GM18520 (cell line): ENCODE results near the gene AOC2.

Experiments used
- ATAC-seq: cut with Tn5 transposase; IDR thresholded peaks from one replicate; pipeline ENCODE4 v1.9.1; 2021; ENCODE audit not compliant: unreplicated experiment

Gene AOC2, protein sequence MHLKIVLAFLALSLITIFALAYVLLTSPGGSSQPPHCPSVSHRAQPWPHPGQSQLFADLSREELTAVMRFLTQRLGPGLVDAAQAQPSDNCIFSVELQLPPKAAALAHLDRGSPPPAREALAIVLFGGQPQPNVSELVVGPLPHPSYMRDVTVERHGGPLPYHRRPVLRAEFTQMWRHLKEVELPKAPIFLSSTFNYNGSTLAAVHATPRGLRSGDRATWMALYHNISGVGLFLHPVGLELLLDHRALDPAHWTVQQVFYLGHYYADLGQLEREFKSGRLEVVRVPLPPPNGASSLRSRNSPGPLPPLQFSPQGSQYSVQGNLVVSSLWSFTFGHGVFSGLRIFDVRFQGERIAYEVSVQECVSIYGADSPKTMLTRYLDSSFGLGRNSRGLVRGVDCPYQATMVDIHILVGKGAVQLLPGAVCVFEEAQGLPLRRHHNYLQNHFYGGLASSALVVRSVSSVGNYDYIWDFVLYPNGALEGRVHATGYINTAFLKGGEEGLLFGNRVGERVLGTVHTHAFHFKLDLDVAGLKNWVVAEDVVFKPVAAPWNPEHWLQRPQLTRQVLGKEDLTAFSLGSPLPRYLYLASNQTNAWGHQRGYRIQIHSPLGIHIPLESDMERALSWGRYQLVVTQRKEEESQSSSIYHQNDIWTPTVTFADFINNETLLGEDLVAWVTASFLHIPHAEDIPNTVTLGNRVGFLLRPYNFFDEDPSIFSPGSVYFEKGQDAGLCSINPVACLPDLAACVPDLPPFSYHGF

GRCh38 chr17:42844271-42844670, at the start of gene AOC2:
TSS of gene AOC2 (plus strand) at chr17:42844580. CDS start at chr17:42844627, 47 bp downstream.
- ATAC-seq: no peak

- ATAC-seq: no peak
Observed at GRCh38 chr17:42795061-42795460, 49.3 kb upstream of the AOC2 start.

DNA sequence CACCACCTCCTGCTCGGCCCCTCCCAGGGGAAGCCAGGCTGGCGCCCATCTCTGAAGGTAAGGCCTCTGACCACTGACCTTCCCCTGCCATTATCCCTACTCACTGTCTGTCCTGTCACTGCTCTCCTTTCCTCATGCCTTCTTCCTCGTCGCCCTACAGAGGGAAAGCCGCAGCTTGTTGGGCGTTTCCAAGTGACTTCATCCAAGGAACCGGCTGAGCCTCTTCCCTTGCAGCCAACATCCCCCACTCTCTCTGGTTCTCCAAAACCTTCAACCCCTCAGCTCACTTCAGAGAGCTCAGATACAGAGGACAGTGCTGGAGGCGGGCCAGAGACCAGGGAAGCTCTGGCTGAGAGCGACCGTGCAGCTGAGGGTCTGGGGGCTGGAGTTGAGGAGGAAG, 48.9 kb upstream of the AOC2 start:
- no peak for ATAC-seq

GRCh38 chr17:42796066-42796758, 48.2 kb upstream of the AOC2 start:
- no peak for ATAC-seq

DNA sequence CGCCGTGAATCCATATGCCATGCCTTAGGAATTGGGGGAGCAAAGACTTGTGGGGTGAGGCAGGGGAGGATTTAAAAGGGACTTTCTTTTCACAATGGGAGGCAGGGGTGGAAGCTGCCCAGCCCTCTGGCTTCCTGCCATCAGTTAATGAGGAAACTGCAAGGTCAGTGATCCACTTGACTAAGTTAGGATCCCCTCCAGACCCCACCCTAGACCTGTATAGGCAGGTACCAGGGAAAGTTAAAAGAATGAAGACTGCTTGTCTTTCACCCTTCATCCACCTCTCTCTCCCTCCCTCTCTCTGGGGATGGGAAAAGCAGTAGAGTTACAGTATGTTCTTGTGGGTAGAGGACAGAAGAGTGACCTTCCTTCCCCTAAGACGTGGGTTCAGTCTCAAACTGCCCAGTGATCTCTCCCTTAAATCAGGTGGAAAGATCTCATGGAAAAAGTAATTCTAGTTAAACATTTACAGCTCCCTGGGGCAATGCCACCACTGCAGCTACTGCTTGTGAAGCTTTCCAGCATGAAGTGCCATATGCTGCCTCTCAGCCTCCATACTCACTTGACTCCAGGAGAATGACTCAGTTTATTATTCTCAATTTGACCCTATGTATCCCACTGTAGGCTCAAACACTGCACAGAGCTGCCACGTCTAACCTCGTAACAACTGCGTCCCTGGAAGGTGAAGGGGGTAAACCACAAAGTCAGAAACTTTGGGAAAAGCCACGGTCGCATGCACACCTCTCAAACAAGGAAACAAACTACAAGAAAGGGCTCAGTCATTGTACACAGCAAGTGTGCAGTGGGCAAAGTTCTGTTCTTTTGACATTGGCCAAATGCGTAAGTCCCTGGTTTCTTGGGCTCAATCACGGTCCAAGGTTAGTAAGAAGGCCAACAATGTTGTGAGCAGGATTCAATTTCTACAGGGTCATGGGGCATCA, 47.0 kb upstream of the AOC2 start:
- no peak for ATAC-seq

- ATAC-seq: no peak
Observed at GRCh38 chr17:42798011-42798382, 46.4 kb upstream of the AOC2 start.

DNA sequence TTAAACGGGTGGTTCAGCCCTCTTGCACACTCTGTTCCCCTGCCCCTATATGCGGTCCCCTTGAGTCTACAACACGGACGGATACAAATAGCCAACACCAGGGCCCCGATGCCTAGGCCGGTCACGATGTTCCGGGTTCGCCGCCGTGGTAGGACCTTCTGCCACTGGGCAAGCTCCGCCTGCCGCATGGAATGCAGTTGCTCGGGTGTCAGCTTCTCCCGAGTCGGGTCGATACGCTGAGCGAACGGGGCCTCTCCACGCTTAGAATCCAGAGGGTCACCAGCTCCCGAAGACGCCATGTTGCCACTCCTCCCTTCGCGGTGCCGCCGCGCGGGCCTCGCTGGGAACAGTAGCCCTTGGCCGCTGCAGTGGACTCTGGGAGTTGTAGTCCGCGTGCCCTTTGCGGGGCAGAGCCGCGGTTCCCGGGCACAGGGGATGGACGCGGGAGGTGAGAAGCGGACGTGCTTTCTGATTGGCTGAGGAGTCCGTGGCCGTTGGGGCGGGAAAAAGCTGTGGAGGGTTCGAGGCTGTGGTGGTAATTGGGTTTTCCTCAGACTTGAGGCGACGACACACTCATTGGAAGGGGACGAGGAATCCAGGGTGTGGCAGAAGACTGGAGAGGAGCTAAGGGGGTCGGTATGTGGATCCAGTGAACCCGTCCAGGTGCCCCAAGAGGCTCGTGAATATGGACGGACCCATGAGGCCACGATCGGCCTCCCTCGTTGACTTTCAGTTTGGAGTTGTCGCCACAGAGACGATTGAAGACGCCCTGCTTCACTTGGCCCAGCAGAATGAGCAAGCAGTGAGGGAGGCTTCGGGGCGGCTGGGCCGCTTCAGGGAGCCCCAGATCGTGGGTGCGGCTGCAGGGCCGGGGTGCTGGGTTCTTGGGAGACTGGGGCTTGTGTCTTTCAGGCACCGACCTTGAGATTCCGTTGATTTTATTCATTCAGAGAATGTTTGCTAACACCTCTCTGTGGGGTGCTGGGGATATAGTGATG, 45.7 kb upstream of the AOC2 start, which contains the start of the genes CNTD1 and COA3:
Gene CNTD1, plus strand, starts transcription at position 479 of the 998 bp plus-strand sequence. Its CDS starts 207 bp downstream, at position 686.
Gene COA3, minus strand, starts transcription at position 322 of the 998 bp plus-strand sequence. Its CDS starts 23 bp downstream, at position 299.
- no peak for ATAC-seq

DNA sequence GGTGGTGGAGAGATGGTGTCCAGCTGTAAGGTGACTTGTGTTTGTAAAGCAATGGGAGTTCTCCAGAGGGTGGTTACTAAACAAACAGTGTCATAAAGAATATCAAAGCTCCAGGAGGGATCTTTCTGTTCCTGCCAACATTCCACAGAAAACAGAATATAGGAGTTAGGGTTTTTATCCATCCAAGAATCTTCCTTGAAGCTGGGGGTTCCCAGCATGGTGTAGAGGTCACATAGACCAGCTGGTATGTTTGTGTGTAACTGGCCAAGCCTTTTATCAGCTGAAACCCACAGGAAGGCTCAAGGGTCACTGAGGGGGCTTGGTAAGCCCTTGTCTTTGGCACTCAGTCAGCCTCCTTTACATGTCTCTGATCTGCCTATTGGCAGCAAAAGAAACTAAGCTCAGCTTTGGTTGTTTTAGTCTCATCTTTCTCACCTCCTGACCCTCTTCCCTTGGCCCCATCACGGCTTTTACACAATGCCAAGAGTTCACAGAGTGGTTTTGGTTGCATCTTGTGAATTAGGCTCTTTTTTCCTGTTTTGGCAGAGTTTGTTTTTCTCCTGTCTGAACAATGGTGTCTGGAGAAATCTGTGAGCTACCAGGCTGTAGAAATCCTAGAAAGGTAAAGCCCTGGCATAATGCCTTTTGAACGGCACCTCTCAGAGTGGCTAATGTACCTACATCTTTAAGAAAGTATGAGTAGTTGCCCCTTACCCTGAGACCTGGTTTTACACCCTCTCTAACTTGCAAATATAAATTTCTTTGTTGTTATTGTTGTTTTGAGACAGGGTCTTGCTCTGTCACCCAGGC, 41.1 kb upstream of the AOC2 start:
- no peak for ATAC-seq

DNA sequence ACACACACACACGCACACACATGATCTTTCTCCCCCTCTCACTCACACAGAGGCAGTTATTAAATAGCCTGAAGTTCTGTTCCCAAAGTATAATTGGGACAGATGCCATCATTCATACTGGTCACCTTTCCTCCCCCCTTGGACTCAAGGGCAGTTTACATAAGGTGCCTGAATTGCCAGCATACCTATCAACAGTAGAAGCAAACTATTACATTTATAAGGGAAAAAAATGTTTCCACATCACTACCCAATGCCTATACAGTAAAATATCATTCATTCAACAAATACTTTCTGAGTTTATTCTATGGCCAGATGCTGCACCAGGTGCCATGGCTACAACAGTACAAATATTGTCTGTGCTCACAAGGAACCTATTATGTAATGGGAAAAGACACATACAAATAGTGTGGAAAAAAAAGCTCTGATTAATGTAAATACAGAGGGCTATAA, 39.4 kb upstream of the AOC2 start:
- no peak for ATAC-seq

- ATAC-seq: no peak
Observed at GRCh38 chr17:42806249-42806648, 38.1 kb upstream of the AOC2 start.

- ATAC-seq: no peak
Observed at GRCh38 chr17:42809250-42809649, 35.1 kb upstream of the AOC2 start.

DNA sequence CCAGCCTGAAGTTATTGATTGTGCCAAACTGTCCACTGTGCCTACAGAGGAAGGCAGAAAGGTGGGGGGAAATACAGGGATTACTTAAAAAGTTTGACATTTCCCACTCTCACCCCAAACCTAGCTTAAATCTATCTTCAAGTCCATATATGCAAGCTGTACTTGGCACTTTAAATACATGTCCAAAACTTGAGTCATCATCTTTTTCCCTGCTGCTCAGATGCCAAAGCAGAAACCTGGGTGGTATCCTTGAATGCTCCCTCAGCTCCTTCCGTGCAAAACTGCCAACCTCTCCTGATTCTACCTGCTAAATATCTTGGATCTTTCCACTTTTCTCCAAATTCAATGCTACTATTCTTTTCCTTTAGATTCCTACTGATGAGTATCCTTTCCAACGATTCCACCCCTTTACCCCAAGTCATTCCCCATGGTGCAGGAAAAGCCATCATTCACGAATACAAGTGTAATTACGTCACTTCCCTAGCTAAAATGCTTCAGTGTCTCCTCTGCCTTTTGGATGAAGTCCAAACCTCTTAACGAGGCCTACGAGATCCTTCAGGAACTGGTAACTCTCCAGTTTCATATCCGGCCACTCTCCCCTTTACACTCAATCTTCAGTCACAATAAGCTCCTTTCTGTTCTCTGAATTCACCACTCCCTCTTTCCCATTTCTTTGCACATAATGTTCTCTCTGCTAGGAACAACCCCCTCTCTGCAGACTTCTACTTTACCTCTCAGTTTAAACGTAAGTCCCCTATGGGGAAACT, 29.6 kb upstream of the AOC2 start:
- ATAC-seq: no peak

DNA sequence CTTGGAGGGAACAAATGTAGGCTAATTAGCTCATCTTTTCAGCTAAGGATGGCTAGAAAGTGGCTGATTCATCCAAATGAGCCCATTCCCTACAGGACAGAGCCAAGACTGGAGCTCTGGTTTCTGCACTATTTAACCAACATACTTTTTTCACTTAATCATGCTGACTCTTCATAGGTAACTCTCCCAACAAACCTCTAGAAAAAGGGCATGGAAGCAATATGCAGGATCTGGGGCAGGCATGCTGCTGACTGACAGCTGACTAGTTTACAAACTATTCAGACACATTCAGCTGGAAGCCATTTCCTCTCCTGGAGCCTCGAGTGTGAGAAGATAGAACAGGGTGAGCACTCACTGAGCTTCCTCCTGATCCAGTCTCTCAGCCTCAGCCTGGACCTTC, 26.5 kb upstream of the AOC2 start:
- no peak for ATAC-seq

- no peak for ATAC-seq
Observed at GRCh38 chr17:42818379-42818778, 26.0 kb upstream of the AOC2 start.

- ATAC-seq: no peak
Observed at GRCh38 chr17:42819939-42820535, 24.3 kb upstream of the AOC2 start.

- no peak for ATAC-seq
Observed at GRCh38 chr17:42821176-42821575, 23.2 kb upstream of the AOC2 start.

DNA sequence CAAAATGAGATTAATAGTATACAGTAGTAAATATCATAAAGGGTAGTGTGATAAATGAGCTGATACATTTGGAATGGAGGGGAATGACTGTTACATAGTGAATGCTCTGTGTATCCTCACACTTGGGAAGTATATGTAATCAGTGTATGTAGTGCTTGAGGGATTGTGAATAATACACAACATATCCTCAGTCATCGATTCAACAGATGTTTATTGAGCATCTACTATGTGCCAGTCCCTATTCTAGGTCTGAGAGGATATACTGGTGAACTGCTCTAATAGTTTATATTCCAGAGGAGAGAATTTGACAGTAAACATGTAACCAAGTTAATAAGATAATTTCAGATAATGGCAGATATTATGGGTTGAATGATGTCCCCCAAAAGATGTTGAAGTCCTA, 16.9 kb upstream of the AOC2 start:
- no peak for ATAC-seq
